Measurements from ENCODE around the gene LMAN1.

Gene LMAN1

GRCh38 chr18:59386909-59387686, 28.0 kb upstream of the LMAN1 start (continued):
- TF ChIP-seq ZNF18 (tag by site-specific recombination; IDR thresholded peaks at IDR 0.05) = no peak
- TF ChIP-seq ZBTB20 (tag by site-specific recombination; IDR thresholded peaks at IDR 0.05) = no peak
- no peak for TF ChIP-seq EGR2 (tag by site-specific recombination; IDR thresholded peaks at IDR 0.05; ENCODE audit: low read depth)

- H3K9me3 ChIP-seq (ENCODE audit: control insufficient read depth, insufficient read depth, low read depth, low read length) = no peaks in the 10 kb centered on the region
- ChIA-PET POLR2A (no interaction called here), CTCF (interaction anchor here (0.7 to 1.7 kb wide), 2 partner anchors 77 to 264 kb away, joined by 4 to 6 read pairs; no protein-coding TSS in a partner anchor)
These were observed 26.1 kb upstream of the LMAN1 start for GRCh38 chr18:59385191-59385590.

GRCh38 chr18:59383851-59384250, 24.8 kb upstream of the LMAN1 start:
- Histone ChIP-seq H3K27ac (ENCODE audit: extremely low read depth, low read depth, low read length) (no peak overlapping the region), H3K4me1 (ENCODE audit: control insufficient read depth, insufficient read depth, low read length) (peaks cover 11% of the 10 kb centered on the region), H3K4me3 (ENCODE audit: low read depth, low read length) (no peak overlapping the region), H3K9me3 (ENCODE audit: control insufficient read depth, insufficient read depth, low read depth, low read length) (no peaks in the 10 kb centered on the region), H3K36me3 (ENCODE audit: control insufficient read depth in 2 of 2, insufficient read depth in 1 of 2, low read length in 2 of 2) (no peaks in the 10 kb centered on the region)
- POLR2A ChIA-PET = interaction anchor here (0.6 to 1.2 kb wide), 2 partner anchors 25 to 57 kb away, joined by 3 read pairs; partner anchors contain the start of gene LMAN1
- CTCF ChIA-PET = interaction anchor here (0.9 to 1.9 kb wide), 3 partner anchors 19 to 92 kb away, joined by 3 to 10 read pairs (median 4); no protein-coding TSS in a partner anchor
- TF ChIP-seq ZNF529 (tag by site-specific recombination; IDR thresholded peaks at IDR 0.05; ENCODE audit: insufficient replicate concordance) = no peak
- TF ChIP-seq ZNF600 (tag by site-specific recombination; IDR thresholded peaks at IDR 0.05) = no peak
- no peak for TF ChIP-seq ZNF37A (tag by site-specific recombination; IDR thresholded peaks at IDR 0.05)
- TF ChIP-seq ZNF449 (tag by site-specific recombination; IDR thresholded peaks at IDR 0.05) = no peak
- TF ChIP-seq RBAK (tag by site-specific recombination; IDR thresholded peaks at IDR 0.05) = no peak
- TF ChIP-seq ZNF280D (tag by site-specific recombination; IDR thresholded peaks at IDR 0.05) = no peak
- TF ChIP-seq OSR2 (tag by site-specific recombination; IDR thresholded peaks at IDR 0.05) = no peak
- TF ChIP-seq FEZF1 (tag by site-specific recombination; IDR thresholded peaks at IDR 0.05) = no peak
- TF ChIP-seq ZNF146 (tag by site-specific recombination; IDR thresholded peaks at IDR 0.05) = no peak
- no peak for TF ChIP-seq PRDM6 (tag by site-specific recombination; IDR thresholded peaks at IDR 0.05)
- no peak for TF ChIP-seq ZSCAN30 (tag by site-specific recombination; IDR thresholded peaks at IDR 0.05)
- TF ChIP-seq ZNF510 (tag by site-specific recombination; IDR thresholded peaks at IDR 0.05; ENCODE audit: insufficient replicate concordance) = no peak
- no peak for TF ChIP-seq ZNF280C (tag by site-specific recombination; IDR thresholded peaks at IDR 0.05)
- TF ChIP-seq ZNF266 (tag by site-specific recombination; IDR thresholded peaks at IDR 0.05; ENCODE audit: low read depth) = no peak
- no peak for TF ChIP-seq ZNF248 (tag by site-specific recombination; IDR thresholded peaks at IDR 0.05)
- TF ChIP-seq ZNF488 (tag by site-specific recombination; IDR thresholded peaks at IDR 0.05) = no peak
- no peak for TF ChIP-seq ZNF140 (tag by site-specific recombination; IDR thresholded peaks at IDR 0.05)

More at GRCh38 chr18:59385191-59385590, 26.1 kb upstream of the LMAN1 start:
- H3K27ac ChIP-seq (ENCODE audit: extremely low read depth, low read depth, low read length) = no peak overlapping the region
- peaks cover 13% of the 10 kb centered on the region for H3K4me1 ChIP-seq (ENCODE audit: control insufficient read depth, insufficient read depth, low read length)
- H3K4me3 ChIP-seq (ENCODE audit: low read depth, low read length) = no peak overlapping the region
- no peaks in the 10 kb centered on the region for H3K36me3 ChIP-seq (ENCODE audit: control insufficient read depth in 2 of 2, insufficient read depth in 1 of 2, low read length in 2 of 2)
- TF ChIP-seq ZBTB21 (tag by site-specific recombination; IDR thresholded peaks at IDR 0.05) (no peak), ZNF133 (tag by site-specific recombination; IDR thresholded peaks at IDR 0.05) (no peak), ZNF791 (tag by site-specific recombination; IDR thresholded peaks at IDR 0.05) (no peak)
